HG03103 (cell line): ENCODE results near the gene PLP2.

Experiments used
- ATAC-seq: cut with Tn5 transposase; IDR thresholded peaks from one replicate; pipeline ENCODE4 v1.9.1; 2021; ENCODE audit warnings: low read depth; ENCODE audit not compliant: unreplicated experiment

PLP2 gene

DNA sequence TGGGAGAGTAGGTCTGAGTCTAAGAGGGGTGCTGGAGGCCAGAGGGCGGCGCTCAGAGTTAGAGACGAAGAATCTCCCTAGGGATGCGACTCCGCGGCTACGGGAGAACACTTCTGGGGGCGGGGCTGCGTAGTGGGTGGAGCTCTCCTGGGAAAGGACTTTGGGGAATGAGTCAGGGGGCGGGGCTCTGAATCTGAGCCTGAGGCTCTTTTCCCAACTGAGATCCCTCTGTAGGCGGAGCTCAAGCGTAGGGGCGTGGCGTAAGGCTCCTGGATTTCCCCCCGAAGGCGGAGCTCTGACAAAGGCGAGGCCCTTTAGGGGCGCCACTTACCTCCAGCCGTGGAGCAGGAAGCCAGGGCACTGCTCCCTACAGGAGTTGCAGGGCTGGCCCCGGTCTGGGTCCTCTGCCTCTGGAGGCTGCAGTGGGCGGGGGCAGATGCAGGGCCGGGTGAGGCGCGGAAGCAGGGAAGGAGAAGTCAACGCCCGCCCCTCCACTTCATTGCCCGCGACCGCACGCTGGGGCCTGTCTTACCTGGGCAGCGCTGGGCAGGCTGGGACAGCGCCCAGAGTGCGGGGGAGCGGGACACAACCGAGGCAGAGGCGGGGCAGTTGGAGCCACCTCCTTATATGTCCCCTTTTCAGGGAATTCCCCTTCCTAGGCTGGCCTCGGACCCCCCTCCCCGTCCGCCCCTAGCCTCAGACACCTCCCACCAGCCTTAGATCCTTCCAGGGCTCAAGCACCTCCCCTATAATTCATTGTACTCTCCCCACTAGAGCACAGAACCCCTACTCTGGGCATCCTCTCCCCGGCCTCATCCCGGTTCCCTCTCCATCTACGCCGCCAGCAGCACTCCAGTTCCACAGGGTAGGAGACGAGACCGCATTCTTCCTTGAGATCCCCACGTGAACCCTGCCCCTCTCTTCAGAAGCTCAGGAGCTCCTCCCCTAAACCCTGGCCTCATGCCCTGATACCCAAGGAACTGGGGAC is 12.9 kb downstream of the PLP2 start:
- ATAC-seq, result no peak

DNA sequence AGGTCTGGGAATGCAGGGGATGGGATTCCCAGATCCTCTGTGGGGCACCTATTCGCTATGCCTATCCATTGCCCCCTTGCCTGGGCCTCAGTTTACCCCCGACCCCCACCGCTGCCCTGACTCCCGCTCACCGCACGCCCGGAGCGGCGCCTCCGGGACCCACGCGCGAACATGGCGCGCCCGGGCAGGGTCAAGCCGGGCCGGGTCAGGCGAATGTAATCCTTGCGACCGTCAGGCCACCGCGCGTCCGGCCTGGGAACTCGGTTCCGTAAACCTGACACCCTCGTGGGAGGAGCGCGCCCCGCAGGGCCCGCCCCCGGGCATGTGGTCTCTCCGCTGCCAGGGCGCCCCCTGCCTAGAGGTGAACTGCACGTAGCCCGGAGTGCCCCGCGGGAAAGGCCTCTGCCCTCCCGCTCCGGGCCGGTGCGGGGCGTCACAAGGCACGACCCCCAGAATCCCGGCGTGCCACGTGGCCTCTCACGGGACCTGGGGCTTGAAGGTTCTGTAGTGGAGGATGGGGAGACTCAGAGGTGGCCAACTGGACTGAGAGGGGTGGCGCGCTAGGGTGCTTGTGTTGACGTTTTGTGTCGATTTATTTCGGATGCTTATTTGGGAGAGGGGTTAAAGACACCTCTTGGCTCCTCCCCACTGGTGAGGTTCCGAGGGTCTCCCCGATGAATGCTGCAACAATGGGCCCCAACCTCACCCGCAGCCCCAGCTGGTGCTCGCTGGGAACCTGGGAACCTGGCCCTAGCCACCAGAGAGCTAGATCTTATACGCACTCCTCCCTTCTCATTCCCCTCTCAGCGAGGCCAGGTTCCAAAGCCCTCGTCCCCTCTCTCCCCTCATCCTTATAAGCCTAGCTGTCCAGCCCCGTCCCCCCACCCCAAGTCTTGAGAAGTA is 14.7 kb downstream of the PLP2 start, which contains the start of gene PRICKLE3:
PRICKLE3 (minus strand) TSS at position 249 of the 903 bp plus-strand sequence; CDS start at position 173, 76 bp downstream.
- ATAC-seq, result no peak

DNA sequence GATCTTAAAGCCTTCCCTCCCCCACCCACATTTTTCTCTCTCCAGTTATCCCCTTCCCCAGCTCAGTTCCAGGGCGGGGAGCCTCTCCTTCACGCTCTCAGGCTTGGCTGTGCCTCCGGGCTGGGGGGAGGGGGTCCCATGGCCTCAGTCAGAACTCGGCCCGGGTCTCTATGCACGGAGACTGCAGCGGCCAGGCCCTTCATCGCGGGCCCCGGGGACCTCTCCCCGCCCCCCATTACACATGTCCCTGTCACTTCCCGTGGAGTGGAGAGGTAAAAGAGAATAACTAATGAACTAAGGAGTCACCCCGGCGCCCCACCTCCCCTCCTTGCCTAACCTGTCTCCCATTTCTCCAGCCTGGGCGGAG is 15.3 kb downstream of the PLP2 start:
- no peak for ATAC-seq

DNA sequence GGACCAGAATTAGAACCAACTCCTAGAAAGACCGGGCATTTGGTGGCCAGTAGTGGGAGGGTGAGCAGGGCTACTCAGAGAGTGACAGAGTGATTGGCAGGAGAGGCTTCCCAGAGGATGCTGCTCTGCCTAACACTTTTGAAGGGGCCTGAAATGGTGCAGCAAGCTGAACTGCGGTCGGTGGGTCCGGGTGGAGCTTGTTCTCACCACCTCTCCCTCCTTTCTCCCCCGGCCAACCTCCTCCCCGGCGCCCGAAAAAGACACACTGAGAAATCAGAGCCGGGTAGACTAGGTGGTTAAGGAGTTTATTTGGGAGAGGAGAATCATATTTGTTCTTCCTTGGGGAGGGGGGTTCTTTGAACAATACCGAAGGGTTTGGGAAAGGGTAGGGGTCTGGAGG is 15.8 kb downstream of the PLP2 start:
- ATAC-seq, result no peak

GRCh38 chrX:49188468-49189076 is 16.9 kb downstream of the PLP2 start:
- no peak for ATAC-seq

DNA sequence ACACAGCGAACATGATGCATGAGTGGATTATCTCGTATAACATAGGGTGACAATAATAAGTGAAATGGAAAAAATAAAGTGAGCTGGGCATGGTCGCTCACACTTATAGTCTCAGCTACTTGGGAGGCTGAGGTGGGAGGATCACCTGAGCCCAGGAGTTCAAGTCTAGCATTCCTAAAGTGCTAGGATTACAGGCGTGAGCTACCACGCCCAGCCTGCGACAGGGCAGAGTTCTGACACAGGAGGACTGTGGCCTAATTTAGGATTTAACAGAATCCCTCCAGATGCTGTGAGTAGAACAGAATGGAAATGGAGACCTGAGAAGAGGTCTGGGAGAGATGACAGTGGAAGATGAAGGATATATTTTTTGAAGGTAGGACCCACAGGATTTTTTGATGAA is 17.9 kb downstream of the PLP2 start:
- no peak for ATAC-seq

- peak; percentile 85 for ATAC-seq
Measured at GRCh38 chrX:49190821-49191573, 19.3 kb downstream of the PLP2 start.

- ATAC-seq, result peak; percentile 14
Measured at GRCh38 chrX:49191574-49192011, 19.9 kb downstream of the PLP2 start.

- ATAC-seq, result no peak
Measured at GRCh38 chrX:49192722-49193328, 21.1 kb downstream of the PLP2 start.

DNA sequence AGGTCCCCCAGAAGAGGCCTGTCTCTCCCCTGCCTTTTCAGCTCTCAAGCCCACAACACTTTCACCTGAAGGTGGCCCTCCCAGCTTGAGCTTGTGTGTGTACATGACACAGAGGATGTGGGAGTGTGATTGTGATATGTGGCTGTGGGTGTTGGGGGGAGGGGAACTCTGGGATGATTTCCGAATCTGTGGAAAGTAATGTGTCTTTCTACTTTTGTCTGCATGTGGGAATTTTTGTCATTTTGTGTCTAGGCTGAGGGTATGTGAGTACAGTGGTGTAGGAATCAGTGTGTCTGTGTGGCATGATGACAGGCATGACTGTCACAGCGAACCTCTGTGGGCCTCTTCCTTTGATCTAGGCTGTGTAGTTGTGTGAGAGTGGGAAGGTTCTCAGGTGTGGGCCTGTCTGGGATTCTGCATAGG is 21.9 kb downstream of the PLP2 start:
- ATAC-seq, result no peak

DNA sequence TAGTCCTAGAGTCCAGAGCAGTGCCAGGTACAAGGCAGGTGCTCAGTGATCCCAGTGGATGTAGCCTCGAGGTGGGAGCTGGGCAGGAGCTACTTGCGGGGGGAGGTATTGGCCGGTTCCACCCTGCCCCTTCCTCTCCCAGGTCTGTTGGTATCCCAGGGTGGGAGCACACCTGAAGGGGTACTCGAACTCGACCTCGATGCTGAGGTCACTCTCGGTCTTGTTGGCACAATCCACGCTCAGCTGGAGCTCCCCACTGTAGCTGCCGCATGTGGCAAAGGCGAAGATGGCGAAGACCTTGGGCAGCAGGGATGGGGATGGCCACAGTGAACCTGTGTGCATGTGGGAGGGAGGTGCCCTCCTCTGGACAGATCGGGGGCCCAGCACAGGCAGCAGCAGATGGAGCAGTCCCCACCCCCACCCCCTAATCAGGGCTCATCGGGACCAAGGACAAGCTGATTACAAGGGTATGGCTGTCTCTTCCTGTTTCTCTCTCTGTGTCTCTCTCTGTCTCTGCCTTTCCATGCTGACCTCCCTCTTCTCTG is 25.9 kb downstream of the PLP2 start:
- ATAC-seq, result no peak

- no peak for ATAC-seq
Measured at GRCh38 chrX:49198540-49199314, 27.0 kb downstream of the PLP2 start.

DNA sequence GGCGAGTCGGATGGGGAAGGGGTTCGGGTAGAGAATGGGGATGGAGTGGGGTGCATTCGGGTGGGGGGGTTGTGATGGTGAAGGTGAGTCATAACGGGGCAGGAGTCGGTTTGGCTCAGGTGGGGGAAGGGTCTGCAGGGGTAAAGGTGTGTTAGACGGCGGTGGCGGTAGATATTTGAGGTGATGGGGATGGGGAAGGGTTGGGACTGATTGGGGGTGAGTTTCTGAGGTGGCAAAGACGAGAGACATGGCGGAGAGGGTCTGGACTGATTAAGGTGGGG is 27.6 kb downstream of the PLP2 start:
- no peak for ATAC-seq

- ATAC-seq, result peak; percentile 96
Measured at GRCh38 chrX:49199906-49200771, 28.4 kb downstream of the PLP2 start, which contains the start of gene SYP. SYP (minus strand) TSS chrX:49200193; CDS start chrX:49200186, 7 bp downstream.

DNA sequence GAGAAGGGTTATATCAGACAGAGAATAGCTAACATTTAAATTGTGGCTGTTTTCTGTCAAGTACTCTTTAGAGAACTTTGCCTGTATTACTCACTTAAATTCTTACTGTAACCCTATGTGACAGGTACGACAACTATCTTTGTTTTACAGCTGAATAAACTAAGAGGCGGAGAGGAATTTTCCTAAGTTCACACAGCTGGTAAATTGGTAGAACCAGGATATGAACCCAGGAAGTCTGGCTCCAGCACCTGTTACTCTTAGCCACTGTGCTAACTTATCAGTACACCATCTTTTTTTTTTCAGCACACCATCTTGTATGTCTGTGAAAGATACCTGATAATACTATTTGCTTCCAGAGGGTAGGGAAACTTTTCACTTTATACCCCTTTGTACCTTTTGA is 30.3 kb downstream of the PLP2 start:
- ATAC-seq, result no peak

- ATAC-seq, result no peak
Measured at GRCh38 chrX:49203536-49203935, 31.8 kb downstream of the PLP2 start.

GRCh38 chrX:49204017-49204416 is 32.3 kb downstream of the PLP2 start:
- ATAC-seq, result no peak

- ATAC-seq, result no peak
Measured at GRCh38 chrX:49204709-49205108, 33.0 kb downstream of the PLP2 start.
